ENCODE data around the gene PRKCZ.

The PRKCZ gene

DNA sequence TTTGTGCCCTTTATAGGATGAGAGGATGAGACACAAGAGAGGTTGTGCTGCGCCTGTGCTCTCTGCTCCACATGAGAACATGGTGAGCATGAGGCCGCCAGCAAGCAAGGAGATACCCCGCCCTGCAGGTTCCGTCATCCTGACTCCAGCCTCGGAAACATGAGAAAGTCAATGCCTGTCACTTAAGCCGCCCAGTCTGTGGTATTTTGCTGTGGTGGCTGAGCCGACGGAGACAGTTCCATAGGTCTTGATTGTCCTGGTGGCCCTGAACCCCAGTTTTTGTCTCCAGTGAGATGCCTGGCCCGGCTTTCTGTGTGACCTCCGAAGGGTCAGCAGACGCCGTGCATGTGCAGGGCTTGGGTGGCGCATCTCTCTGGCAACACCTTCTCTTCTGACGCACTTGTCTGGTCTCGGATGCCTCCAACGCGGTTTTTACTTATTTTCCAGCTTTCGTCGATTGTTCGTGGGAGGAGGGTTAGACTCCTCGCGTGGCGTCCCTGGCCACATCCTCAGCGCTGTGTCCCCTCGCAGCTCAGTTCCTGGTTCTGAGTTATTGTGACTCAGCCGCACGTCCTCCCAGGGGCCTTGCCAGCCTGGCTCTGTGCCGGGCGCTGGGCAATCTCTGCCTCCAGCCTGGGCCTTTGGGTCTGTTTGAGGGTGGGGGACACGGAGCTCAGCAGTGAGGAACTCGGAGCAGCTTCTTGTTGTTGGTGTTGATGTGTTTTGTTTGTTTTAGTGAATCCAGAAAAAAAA is 74.4 kb downstream of the PRKCZ start:
- DNase-seq, result no peak

DNA sequence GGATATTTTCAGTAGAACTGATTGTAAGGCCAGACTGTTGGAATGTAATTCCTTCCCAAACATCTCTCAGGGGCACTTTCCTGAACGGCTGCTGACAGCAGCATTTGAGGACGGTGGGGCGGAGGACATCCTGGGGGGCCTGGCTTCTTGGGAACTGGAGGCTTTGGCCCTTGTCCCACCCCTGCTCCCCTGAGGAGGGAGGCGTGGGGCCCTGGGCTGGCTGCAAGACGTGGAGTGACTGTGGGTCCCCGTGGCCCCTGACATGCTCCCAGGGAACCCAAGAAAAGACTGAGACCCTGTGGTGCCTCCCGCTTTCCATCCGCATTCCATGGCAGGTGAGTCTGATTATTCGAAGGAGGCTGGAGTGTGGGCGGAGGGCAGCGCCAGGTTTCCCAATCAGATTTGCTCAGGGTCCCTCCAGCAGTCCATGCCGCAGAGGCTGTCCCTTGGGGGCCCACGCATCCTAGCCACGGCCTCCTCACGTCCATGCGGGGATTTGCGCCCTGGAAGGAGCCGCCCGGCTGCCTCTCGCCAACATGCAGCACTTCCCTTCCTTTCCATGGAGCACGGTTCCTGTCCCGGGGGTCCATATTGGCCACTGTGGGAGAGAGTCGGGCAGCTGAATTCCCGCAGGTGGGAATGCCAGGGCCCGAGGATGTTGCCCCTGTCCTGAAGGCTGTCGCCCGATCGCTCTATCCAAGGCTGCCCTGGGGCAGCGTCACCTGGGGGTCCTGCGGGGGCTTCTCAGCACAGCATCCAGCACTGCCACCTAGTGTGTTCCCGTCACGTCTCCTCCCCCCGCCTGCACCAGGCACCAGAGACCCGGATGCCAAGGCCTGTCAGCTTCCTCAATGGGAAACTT is 75.4 kb downstream of the PRKCZ start:
- DNase-seq, result no peak

DNA sequence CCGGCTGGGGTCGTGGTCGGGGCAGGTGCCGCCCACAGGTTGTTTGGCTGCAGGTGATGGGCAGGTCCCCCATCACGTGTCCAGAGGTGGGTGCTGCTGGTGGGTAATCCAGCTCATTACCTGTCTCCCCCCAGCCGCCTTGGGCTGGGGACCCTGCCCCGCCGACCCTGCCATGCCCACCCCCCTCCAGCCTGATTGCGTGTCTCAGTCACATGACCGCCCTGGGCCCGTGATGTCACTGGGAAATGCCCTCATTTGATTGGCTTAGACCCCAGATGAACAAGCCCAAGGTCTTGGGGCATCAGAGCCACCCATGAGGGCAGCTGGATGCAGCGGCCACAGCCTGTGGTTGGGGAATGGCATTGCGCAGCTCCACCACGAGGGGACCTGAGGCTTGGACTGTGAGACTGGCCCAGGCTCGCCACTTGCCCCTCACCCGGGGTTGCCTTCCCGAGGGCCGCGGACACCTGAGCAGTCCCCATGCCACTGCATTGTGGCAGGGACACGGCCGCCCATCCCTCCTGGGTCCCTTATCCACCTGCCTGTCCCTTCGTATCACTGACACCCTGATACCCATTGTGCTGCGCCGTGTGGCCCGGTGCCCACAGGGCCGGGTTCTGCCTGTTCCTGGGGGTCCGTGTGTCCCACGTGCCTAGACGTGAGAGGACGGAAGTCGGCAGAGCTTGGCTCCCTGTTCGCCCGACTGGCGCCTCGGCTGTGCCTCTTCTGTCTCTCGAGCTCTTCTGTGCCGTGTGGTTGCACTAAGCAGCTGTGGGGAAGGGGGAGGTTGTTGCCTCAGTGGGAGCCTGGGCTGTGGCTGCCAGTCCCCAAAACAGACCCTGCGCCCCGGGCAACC is 76.3 kb downstream of the PRKCZ start:
- no peak for DNase-seq

DNA sequence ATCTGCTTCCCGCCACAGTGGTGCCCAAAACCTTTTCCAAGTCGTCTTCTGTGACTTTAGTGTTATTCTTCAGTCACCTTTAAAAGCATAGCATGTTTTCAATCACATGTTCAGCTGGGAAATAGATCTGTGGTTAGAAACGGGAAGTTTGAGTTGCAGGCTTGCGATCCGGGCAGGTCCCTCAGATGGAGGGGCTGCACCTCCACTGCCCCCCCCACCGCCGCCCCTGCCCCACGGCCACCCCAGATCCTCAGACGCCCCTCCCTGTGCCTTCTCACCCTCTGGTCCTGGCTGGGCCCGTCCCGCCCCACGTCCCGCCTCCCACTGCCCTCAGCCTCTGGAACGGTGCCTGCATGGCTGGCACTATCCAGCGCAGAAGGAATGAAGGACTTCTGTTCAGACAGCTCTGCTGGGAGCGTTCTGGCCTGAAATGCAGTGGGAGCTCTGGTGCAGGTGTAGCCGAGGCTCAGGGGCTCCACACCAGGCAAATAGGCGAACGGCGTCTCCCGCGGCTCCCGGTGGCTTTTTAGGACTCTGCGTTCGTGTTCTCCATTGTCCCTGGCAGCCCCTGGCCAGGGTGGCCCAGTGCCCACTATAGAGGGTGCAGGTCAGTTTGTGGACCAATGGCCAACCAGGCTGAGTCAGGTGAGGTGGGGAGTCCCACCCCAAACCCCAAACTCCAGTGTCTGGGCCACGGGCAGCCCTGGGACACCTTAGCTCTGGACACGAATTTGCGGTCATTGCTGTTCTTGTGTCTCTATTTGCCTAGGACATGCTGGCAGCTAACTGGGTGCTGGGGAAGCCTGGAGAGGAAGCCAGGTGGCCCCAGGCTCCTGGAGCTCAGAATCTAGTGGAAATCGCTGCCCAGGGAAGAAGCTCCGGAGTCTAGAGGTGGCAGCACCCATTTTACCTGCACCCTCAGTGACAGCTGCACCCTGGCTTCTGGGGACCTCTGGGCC is 77.3 kb downstream of the PRKCZ start:
- DNase-seq, result no peak

DNA sequence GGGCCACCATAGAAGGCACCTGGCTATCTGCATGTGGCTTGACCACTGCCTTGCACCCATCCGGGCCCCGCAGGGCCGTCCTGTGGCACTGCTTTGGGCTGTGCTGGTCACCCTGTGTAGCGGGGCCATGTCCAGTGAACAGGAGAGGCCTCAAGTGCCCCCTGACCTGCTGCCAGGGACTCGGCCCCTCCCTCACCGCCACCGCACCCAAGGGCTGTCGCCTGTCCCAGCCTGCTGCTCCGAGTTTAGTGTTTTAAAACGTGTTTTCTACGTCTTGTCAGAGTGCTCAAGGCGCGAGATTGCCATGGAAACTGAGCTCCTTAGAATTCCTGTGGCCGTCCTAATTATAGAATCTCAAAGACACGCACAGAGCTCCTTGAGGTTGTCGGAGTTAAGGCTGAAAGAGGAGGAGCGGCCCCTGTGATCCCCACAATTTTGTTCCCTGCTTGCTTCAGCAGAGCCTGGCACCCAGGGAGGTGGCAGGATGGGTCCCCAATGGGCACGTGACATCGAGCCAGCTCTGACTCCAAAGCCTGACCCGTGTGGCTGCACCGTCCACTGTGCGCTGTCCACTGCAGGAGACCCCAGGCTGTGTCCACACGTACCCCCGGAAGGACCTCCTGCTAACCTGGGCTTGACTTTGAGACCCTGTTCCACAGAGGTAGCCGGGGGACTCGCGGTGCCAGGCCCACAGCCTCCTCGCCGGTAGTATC is 78.1 kb downstream of the PRKCZ start:
- peak; percentile 57 for DNase-seq

DNA sequence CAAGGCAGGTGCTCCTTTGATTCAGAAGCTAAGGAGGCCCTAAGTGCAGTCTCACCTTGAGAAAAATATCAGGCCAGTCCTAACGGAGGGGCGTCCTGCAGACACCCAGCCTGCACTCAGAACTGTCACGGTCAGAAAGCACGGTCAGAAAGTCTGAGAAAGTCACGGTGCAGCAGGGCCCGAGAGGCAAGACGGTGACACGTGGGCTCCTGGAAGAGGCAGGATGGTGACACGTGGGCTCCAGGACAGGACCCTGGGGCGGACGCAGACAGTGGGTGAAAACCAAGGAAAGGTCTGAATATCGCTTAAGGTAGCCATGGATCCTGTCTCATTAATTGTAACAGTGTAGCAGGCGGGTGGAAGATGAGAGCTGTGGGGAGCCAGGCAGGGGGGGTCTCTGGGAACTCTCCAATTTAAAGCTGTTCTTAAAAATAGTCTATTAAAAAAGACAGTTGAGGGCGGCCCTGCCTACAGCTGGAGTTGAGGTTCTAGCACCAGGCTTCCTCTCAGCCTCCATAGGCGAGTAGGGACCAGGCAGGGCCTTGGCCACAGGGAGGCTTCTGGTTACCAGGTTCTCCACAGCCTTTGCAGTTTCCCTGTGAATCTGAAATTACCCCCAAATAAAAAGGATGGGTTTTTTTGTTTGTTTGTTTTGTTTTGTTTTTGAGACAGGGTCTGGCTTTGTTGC is 79.2 kb downstream of the PRKCZ start:
- no peak for DNase-seq

DNA sequence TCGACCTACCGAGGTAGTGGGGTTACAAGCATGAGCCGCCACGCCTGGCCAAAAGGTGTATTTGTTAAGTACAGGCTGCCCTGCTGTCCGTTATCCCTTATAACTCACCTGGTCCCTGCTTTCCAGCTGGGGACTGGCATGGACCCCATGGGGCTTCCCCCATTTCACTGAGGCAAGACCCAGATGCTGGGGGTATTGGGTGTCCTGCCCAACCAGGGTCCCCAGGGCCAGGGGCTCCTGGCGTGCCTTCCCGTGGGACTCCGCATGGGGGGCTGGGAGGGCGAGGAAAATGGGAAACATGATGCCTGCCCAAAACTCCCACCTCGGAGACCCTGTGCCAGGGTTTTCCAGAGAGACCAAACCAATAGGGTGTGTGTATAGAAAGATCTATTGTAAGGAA is 79.9 kb downstream of the PRKCZ start:
- no peak for DNase-seq

DNA sequence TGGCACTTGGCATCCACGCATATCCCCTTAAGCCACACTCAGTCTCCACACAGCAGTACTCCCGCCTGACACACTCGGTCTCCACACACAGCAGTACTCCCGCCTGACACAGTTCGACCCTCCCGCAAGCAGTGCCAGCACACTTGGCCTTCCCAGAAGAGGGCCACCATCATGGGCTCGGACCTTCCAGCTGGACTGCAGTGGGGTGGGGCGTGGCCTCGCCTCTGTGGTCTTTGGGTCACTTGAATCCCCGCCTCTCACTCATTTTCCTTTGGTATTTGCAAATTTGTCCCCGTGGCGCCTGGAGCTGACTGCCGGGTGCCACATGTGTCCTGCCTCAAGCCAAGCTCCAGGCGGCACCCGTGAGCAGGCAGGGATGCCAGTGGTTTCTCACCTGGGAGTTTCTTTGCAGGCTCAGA is 80.7 kb downstream of the PRKCZ start:
- DNase-seq, result no peak

DNA sequence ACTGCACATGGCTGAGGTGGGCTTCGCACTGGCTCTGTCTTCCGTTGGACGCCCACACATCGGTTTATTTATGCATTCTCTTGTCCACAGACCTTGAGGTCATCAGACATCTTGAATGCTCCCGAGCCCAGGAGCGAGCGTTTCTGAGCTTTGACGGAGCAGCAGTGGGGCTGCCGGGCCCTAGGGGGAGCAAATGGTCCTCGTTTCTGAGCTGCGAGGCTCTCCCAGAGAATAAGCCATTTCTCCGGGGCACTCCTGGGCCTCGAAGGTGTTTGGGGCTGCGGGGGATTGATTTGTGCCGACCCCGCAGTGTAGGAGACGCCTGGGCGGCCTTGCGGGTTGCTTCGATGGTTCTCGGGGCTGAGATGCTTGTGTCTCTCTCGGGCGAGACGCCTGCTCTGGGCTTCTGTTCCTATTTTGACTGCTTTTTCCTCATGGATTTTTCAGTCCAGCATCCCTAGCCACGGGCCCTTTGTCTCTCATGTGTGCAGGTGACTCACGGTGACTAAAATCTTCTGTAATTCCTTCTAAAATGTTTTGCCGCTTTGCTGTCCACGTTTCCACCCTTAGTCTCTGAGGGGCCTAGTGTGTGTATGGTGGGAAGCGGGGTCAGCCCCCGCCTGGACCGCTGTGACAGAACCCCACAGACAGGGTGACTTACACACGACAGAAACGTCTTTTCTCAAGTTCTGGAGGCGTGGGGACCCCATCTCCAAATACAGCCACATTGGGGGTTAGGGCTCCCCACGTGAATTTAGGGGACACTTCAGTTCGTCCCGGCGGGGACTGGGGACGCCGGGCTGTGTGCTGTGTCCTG is 82.2 kb downstream of the PRKCZ start:
- peak; percentile 74 for DNase-seq

DNA sequence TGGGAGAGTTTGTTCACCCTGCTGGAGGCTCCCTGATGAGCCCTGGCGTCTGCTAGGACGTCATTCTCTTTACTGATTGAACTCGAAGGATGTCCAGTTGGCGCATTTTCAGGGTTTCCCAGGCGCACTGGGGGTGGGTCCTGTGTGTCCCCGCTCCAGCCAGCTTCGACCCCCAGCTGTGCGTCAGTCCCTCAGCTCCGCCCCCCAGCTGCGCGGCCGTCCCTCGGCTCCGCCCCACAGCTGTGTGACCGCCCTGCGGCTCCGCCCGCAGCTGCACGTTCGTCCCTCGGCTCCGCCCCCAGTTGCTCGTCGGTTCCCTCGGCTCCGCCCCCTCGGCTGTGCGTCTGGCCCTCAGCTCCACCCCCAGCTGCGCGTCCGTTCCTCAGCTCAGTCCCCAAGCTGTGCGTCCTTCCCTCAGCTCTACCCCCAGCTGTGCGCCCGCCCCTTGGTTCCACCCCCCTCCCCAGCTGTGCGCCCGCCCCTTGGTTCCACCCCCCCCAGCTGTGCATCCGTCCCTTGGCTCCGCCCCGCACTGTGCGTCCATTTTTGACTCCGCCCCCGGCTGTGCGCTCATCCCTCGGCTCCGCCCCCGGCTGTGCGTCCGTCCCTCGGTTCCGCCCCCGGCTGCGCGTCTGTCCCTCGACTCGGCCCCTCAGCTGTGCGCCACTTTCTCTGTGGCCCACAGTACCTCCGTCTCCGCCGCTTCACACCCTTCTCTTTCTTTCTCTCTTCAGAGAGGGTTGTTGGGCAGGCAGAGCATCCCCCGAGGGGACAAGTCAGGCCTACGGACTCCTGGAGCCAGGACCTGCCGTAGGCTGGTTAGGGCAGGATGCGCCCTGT is 83.0 kb downstream of the PRKCZ start:
- peak; percentile 99 for DNase-seq

DNA sequence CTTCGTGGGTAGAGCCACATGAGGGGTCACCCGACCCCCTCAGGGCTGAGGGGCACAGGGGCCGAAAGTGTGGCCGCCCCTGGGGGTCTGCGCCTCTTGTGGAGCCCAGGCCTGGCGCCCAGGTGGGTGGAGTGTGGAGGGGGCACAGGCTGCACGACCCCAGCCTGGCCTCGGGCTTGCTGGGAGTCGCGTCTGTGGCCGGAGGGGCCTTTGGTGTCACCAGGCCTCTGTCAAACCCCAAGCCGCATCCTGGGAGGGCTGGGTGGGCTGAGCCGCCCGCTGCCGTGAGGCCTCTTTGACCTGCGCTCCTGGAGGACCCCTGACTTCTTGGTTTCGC is 83.6 kb downstream of the PRKCZ start:
- no peak for DNase-seq

DNA sequence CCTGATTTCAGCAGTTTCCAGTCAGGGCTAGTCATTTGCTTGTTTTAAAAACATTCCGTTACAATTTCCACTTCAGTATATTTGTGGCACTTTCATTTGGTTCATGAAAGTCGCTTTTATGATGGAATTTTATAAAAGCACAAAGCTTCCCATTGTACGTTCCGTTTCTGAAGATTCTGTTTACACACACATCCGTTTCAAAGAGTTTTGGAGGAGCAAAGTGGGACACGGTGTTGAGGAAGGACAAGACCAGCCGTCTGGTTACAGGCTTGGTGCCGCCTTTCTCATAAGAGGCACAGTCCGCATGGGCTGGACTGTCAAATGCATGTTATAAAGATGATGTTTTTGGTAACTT is 84.0 kb downstream of the PRKCZ start:
- DNase-seq, result no peak

DNA sequence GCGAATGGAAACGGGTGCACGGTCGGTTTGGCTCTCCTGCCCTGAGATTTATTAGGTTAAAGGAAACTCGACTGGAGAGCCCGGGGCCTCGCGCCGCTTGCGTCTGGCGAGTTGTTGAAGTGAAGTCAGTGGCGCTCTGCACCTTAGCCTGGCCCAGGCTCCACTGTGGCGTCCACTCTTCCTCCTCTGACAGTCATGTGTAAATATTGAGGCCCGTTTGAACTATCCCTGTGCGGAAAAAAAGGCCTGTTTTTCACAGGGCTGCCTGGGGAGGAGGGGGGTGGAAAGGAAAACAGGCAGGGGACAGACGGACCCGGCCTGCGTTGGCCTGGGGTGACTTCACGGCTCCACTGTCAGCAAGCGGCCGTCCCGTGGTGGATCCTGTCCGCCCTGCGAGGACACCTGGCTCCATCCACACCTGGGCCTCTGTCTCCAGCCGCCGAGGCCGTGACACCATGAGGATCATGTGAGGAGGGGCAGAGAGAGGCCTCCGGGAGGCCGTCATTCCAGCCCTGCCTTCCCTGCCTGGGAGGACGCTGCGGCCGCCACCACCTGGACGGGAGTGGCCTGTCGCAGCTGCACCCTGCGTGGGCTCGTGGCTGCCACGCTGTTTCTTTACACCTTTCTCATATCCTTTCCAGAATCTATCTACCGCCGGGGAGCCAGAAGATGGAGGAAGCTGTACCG is 84.6 kb downstream of the PRKCZ start:
- no peak for DNase-seq

DNA sequence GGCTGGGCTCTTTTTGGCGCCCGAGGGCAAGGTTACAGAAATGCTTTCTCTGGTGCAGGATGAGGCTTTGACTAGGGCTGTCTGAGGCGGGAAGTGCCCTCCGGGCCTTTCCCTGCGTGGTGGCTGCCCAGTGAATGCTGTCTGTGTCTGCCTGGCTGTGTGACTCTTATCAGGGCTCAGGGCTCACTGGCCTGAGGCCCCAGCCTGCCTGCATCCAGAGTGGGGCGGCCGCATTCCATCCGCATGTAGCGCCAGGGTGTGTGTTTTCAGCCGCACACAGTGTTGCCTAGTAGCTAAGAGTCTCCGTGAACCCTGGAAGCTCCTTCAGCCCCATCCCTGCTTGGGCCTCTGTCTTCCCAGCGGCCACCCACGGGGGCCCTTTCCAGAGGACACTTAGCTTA is 85.2 kb downstream of the PRKCZ start:
- peak; percentile 100 for DNase-seq

DNA sequence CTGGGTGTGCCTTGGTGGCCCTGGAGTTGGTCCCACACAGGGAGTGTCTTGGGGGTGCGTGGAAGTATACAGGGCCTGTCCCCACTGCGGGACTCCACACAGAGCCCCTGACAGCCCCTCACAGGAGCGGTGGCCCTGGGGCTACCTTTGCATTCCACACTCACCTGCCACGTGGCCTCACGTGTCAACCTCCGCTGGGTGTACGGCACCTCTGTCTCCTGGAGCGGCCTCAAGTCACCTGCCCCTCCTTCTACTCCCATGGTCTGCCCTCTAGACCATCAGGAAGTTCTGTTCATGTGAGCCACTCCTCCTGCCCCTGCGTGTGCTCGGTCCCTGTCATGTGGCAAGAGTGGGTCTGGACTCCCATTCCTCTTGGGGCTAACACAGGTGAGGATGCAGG is 85.7 kb downstream of the PRKCZ start:
- DNase-seq, result no peak

DNA sequence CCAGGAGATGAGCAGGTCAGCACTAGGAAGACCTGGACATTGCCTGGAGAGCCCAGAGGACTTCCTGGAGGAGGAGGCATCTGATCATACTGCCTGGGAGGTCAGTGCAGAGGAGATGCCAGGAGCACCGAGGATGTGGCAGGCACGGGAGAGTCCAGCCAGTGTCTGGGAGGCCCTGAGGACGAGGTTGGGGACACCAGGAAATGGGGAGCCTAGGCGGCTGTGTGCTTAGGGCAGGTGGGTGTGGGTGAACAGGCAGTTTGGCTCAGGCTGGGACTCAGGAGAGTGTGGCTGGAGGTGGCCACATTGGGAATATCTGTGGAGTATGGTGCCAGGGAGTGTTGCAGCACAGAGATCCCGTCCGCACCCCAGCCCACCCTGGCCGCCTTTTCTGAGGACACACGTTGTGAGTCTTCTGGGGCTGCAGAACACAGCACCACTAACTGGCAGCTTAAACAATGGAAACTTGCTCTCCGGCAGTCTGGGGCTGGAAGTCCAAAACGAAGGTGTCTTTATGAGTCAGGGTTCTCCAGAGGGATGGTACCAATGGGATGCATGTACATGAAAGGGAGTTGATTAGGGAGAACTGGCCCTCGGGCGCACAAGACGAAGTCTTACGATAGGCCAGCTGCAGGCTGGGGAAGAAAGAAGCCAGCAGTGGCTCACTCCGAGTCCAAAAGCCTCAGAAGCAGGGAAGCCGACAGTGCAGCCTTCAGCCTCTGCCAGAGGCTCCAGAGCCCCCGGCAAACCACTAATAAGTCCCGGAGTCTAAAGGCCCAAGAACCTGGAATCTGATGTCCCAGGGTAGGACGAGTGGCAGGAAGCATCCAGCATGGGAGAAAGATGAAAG is 86.4 kb downstream of the PRKCZ start:
- DNase-seq, result peak; percentile 57

All from islet precursor cell (in vitro differentiated cells).